GM18861 (cell line): ENCODE measurements around the gene GAS2.

Source experiments
- ATAC-seq: cut with Tn5 transposase; IDR thresholded peaks from one replicate; pipeline ENCODE4 v1.9.1; 2021; ENCODE audit not compliant: unreplicated experiment

The GAS2 gene

DNA sequence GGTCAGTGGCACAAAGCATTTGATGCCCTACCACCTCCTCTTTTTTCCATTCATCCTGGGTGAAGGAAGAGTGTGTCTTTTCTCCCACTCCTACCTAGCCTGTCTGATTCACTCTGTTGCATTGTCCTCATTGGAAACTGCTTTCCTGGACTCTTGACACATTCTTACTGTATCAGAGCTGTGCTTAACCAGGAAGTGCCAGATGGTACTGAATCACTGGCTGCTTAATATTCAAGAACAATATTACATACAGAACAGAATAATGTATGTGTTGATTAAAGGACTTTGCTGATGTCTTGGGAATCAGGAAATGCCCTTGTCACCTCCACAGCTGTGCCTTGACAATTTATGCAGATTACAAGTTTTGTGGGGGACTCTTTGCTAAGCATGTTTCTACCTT is 118.8 kb downstream of the GAS2 start:
- ATAC-seq: no peak

DNA sequence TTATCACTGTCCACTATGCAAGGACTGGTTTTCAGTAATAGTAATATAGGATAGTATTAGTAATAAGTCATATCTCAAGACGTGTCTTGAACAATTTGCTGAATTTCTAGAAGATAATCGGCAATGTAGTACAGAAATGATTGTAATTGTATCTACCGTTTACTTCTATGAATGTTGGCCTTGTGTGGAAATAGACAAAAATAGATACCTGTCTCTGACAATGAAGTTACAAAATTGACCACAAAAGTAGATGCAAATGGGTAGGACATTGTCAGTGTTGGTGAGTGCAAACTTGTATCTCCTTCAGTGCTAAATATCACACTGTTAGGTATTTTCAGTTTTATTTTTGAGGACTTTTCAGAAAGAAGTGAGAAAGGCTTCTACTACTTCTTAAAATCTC is 120.1 kb downstream of the GAS2 start:
- ATAC-seq: peak; percentile 94

DNA sequence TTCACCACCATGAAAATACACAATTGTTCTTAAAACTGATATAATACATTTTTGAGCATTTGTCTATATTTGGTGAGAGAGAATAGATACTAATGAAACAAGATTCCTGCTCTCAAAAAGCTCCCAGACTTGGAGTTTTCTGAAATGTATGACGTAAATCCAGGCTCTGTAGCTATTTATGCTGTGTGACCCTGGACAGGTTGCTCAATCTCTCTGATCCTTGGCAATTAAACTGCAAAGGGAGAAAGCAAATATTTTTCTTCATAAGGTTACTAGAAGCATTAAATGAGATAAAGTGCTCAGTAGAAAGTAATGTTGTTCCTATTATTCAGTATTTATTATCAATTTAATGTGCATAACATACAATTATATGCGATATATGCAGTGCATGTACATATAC is 120.6 kb downstream of the GAS2 start:
- ATAC-seq: no peak

DNA sequence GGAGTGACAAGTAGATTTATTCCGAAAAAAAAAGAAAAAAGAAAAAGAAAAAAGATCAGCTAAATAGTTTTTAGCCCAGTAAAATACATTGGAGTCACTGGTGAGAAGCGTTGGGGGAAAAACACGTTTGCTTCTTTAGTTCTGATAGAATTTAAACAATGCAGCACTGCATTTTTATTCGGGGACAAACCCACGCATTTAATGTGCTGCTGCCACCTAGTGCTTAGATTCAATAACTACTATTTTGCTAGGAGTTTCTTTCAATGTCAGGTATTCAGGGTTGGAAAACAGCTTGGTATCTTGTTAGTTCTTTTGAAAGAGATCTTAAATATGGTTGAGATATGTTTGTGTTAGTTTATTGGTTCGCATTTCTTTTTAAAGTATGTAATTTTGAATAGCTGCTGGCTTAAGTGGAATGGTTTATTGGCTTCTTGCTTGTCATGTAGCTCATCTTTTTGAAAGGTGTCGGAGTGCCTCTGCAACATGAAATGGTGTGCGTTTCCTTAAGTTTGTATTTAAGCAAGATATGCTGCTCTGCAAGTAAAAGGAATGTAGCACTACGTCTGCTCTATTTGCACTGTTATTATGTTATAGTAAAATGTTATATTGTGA is 121.2 kb downstream of the GAS2 start:
- no peak for ATAC-seq

DNA sequence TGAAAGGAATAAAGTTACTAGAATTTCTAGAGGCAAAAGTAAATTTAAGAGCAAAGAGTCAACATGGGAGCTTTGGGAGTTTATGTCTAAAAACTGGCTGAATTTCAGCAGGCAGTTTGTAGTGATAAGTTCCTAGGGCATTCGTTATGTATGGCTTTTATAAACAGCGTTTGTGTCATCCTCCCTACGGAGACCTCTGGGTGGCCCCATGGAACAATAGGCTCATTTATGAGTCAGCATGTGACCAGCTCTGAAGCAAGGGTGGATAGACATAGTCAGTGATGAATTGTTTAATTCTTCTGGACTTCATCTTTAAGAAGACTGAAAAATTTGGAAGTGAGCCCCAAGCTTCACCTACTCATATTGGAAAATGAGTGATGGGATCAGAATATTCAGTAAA is 126.1 kb downstream of the GAS2 start:
- peak; percentile 53 for ATAC-seq

- no peak for ATAC-seq
Measured at GRCh38 chr11:22795914-22796313, 129.5 kb downstream of the GAS2 start.

GRCh38 chr11:22797047-22797446 is 130.6 kb downstream of the GAS2 start:
- ATAC-seq: no peak

DNA sequence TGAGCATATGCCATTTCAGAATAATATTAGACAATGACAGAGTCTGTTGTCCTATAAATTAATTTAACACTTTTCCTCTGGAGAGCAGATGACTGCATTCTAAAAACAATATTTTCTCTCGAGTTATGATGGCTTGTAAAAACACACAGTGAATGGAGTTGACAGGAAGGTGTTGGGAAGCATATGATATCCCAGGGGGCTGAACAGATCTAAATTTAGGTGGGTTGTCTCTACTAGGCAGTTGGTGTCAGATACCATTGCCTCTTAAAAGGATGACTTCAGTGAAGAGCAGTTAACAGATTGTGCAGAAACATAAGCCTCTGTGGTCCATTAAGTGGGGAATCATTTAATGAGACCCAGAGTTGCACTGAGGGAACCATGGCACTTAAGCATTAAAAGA is 132.5 kb downstream of the GAS2 start:
- no peak for ATAC-seq

DNA sequence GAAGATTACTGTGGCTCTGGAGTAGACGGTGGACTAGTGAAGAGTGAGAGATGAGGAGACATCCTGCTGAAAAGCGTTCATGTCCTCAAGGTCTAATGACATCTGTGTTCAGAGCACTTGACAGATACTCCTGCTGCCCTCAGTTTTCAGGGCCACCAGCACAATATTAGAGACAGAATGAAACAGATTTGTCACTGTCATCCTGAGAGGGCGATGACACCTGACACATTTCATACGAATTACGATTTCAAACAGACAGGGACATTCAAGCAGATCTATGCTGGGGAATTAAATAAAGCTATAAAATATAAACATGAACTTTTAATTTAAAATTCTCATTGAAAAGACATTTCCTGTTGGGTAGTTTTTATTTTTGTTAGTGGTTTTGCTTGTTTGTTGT is 134.1 kb downstream of the GAS2 start:
- ATAC-seq: no peak

DNA sequence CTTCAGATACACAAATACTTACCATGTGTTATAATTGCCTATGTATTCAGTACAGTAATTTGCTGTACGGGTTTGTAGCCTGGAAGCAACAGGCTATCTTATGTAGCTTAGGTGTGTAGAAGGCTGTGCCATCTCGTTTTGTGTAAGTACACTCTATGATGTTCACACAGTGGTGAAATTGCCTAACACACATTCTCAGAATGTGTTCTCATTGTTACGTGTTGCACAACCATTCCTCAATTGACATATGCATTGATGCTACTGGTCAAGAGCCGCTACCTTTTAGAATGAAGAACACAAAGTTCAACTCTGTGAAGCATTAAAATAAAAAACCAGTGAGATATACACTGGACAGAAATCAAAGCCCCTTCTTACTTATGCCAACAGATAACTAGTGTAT is 136.4 kb downstream of the GAS2 start:
- no peak for ATAC-seq

DNA sequence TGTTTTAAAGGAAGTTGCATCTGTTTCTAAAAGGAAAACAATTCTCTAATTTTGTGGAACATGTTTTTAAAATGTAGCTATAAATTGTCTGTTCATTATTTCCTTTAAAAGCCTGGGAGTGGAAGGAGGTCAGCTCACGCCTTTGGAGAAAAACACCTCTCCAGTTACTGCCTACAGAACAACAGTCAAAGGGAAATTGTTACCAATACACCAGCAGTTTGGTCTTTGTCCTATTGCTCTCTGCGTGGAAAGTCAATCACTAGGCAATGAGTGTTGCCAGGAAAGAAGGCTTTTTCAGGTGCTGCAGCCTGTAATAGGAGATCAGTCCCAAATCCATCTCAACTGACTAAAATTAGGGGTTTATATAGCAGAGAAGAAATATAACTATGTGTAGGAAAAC is 141.0 kb downstream of the GAS2 start:
- no peak for ATAC-seq

DNA sequence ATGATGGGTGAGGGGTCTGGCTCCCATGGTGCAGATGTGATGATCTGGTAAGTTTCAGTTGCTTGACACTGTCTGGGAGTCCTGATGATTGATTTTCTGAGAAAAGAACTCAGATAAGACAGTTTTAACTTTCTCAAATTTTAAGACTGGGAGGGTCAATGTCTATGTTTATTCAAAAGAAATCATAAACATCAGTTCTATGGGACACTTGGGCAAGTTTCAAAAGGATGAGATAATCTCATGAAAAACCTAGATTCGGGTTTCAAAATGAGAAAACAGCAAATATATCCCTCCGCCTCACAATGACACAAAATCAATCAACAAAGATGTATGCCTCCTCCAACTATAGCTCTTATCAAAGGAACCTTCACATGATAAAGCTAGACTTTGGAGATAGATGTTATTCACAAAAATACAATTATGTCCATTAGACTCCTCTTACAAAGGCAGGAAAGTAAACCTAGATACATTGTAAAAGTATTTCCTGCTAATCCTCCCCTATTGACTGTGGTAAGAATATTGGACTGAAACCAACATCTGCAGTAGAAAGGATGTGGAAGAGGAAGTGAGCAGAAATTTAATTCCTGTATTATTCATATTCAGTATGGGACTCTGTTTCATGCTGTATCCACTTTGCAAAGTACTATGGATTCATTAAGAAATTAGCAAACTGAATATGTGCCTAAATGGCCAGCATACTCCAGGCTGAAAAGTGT is 141.6 kb downstream of the GAS2 start:
- peak; percentile 95 for ATAC-seq

- no peak for ATAC-seq
Measured at GRCh38 chr11:22808571-22809197, 142.3 kb downstream of the GAS2 start.

GRCh38 chr11:22809893-22810292 is 143.5 kb downstream of the GAS2 start:
- no peak for ATAC-seq

GRCh38 chr11:22822203-22822602 is 155.8 kb downstream of the GAS2 start:
- ATAC-seq: no peak

DNA sequence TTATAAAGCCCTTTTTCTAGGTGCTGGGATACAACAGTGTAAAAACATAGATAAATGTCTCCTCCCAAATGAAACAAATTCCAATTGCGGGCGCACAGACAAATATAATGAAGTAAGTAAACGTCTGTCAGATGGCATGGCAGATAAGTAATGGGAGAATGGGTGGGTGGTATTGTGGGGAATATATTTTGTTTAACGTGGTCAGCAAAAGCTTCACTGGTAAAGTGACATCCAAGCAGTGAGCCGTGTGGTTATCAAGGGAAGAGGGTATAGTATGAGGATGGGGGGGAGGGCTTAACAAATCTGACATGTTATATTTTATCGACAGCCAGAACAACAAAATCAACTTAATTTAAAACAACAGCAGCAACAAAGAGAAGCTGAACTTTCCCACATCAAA is 162.0 kb downstream of the GAS2 start:
- ATAC-seq: no peak

GRCh38 chr11:22829231-22830081 is 163.0 kb downstream of the GAS2 start, which contains the start of gene SVIP:
Gene SVIP (minus strand): TSS chr11:22829801. CDS start chr11:22829748, 53 bp downstream.
- peak; percentile 89 for ATAC-seq

- no peak for ATAC-seq
Measured at GRCh38 chr11:22830082-22830414, 163.6 kb downstream of the GAS2 start.

DNA sequence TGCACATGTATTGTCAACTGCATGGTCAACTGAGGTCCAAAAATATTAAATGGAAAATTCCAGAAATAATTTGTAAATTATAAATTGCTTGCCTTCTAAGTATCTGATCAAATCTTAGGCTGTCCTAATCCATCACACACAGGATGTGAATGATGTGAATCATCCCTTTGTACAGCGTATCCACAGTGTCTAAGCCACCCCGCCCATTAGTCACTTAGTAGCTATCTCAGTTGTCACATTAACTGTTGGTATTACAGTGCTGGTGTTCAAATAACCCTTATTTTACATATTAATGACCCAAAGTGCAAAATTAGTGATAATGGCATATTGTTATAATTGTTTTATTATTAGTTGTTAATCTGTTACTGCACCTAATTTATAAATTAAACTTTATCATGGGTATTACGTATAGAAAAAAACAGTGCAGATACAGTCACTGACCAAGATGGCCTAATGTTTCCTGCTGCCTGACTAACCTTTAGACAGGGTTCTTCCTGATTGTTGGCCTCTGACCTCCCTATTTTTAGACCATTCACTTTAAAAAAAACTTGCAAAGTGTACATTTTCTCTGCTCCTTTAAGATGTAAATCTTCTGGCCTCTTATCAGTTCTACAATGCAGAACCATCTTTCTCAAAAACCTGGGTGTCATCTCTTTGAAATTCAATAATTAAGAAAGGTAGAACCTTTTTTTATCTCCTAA is 166.1 kb downstream of the GAS2 start:
- no peak for ATAC-seq

DNA sequence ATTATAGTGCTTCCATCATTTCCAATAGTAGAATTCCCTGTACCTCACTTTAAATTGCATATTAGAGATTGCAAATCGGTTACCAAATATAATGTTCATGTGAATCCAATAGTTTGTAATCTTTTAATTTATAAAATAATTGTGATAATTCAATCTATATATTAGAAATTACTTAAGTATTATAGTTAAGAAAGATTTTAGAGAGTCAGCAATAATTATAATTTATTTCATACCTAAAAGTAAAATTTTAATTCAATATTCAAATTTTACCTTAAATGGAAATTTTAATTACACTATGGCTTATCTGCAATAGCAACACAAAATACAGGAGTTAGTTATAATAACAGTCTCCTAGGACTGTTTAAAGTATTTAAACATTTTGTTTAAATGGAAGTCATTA is 180.3 kb downstream of the GAS2 start:
- ATAC-seq: no peak

DNA sequence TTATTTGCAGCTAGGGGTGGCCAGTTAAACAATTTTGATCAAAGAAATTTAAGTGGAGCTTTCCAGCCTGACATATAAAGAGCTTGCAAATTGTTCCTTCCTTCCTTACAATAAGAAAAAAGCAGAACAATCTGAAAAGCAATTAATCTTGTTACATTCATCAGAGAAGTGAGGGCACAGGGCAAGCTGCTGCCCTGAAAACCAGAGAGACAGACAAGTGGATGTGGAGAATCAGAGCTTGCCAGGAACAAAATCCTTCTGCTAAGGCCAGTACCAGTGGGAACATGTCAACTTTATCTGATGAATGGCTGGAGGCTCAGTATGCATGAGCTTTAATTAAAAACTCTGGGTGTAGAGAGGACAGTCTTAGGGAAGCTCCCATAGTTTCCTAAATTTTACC is 185.1 kb downstream of the GAS2 start:
- no peak for ATAC-seq
